PC-3 (cell line): ENCODE results near the gene ITM2C.

Experiments used
- EZH2 ChIP-seq: fragments of 300-600 bp; sonication (generic); IDR thresholded peaks from one replicate; pipeline ENCODE4 v1.6.1; 2017; ENCODE audit warnings: antibody characterized with exemption, mild to moderate bottlenecking, low read length; ENCODE audit not compliant: unreplicated experiment
- EZH2phosphoT487 ChIP-seq: fragments of 300-600 bp; sonication (generic); IDR thresholded peaks from 2 replicates; pipeline ENCODE4 v1.6.1; 2018; ENCODE audit warnings: mild to moderate bottlenecking, antibody characterized with exemption, low read length, borderline replicate concordance
- TF ChIP-seq, protein P1 (sequence below): fragments of 300-600 bp; sonication (generic); conservative IDR thresholded peaks from 2 replicates; pipeline ENCODE4 v1.5.1; 2017; ENCODE audit warnings: antibody characterized with exemption, low read depth, mild to moderate bottlenecking, low read length

- TF ChIP-seq EZH2 (no peak), EZH2phosphoT487 (no peak)
- TF ChIP-seq, protein P1, sequence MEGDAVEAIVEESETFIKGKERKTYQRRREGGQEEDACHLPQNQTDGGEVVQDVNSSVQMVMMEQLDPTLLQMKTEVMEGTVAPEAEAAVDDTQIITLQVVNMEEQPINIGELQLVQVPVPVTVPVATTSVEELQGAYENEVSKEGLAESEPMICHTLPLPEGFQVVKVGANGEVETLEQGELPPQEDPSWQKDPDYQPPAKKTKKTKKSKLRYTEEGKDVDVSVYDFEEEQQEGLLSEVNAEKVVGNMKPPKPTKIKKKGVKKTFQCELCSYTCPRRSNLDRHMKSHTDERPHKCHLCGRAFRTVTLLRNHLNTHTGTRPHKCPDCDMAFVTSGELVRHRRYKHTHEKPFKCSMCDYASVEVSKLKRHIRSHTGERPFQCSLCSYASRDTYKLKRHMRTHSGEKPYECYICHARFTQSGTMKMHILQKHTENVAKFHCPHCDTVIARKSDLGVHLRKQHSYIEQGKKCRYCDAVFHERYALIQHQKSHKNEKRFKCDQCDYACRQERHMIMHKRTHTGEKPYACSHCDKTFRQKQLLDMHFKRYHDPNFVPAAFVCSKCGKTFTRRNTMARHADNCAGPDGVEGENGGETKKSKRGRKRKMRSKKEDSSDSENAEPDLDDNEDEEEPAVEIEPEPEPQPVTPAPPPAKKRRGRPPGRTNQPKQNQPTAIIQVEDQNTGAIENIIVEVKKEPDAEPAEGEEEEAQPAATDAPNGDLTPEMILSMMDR, result peak; percentile 83
Observed at GRCh38 chr2:230824406-230824978, 40.2 kb upstream of the ITM2C start.
